Measurements from ENCODE around the gene SLC7A14. TPM values are rescaled to one million over a fixed set of nuclear protein-coding genes. Genes with fewer than 3 reads are reported as not detected.

The SLC7A14 gene
- total RNA-seq, 1 donor from 2014 or later, result not detected

- H3K36me3 ChIP-seq, result no peaks in the 10 kb centered on the region
- H3K9me3 Mint-ChIP-seq, result no peaks in the 10 kb centered on the region
- H2AFZ ChIP-seq (replicated peaks), result no peak overlapping the region
- no peak overlapping the region for H3K27ac ChIP-seq
- H3K9ac ChIP-seq, result no peak overlapping the region
- H3K4me3 ChIP-seq, result no peak overlapping the region
- H3K4me1 ChIP-seq, result no peaks in the 10 kb centered on the region
- no peaks in the 10 kb centered on the region for H3F3A ChIP-seq (ENCODE audit: low read depth)
- peaks cover 4% of the 10 kb centered on the region for H3K27me3 Mint-ChIP-seq (ENCODE audit: insufficient read depth, low read depth)
- no peaks in the 10 kb centered on the region for H4K20me1 ChIP-seq (ENCODE audit: low read depth)
- TF ChIP-seq, protein P1, sequence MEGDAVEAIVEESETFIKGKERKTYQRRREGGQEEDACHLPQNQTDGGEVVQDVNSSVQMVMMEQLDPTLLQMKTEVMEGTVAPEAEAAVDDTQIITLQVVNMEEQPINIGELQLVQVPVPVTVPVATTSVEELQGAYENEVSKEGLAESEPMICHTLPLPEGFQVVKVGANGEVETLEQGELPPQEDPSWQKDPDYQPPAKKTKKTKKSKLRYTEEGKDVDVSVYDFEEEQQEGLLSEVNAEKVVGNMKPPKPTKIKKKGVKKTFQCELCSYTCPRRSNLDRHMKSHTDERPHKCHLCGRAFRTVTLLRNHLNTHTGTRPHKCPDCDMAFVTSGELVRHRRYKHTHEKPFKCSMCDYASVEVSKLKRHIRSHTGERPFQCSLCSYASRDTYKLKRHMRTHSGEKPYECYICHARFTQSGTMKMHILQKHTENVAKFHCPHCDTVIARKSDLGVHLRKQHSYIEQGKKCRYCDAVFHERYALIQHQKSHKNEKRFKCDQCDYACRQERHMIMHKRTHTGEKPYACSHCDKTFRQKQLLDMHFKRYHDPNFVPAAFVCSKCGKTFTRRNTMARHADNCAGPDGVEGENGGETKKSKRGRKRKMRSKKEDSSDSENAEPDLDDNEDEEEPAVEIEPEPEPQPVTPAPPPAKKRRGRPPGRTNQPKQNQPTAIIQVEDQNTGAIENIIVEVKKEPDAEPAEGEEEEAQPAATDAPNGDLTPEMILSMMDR (IDR thresholded peaks at IDR 0.05), result no peak
- TF ChIP-seq EZH2phosphoT487 (IDR thresholded peaks at IDR 0.05) (no peak), EZH2 (IDR thresholded peaks at IDR 0.05) (no peak)
- no peak overlapping the region for H3K27ac Mint-ChIP-seq
- no peaks in the 10 kb centered on the region for H3K27me3 ChIP-seq
- DNase-seq (ENCODE audit: low spot score), result no peak
- H3K4me1 Mint-ChIP-seq, result peaks cover 7% of the 10 kb centered on the region
- no peak overlapping the region for H3K4me2 ChIP-seq
- no peaks in the 10 kb centered on the region for H3K36me3 Mint-ChIP-seq
- H3K79me2 ChIP-seq (ENCODE audit: low read depth), result no peaks in the 10 kb centered on the region
- H3K4me3 Mint-ChIP-seq, result no peak overlapping the region
- no peaks in the 10 kb centered on the region for H3K9me3 ChIP-seq (ENCODE audit: low read depth)
Measured at GRCh38 chr3:170528726-170529125, 57.1 kb downstream of the SLC7A14 start.

DNA sequence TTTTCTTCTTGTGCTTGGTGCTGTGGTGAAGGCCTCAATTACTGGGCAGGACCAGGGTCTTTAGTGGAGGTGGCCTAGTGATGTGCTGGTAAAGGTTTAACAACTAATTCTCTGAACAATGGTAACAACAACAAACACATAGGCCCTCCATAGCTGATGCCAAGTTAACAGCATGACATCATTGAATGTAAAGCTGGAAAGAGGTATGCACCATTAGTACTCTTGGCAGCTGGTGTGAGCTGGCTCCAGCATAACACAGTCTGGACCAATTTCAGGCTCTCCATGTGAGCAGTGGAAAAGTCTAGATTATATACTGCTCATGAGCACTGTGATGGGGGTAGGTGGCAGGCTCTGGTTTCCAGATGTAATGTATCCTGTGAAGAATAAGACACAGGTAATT lies 61.8 kb downstream of the SLC7A14 start:
- no peak for TF ChIP-seq EZH2phosphoT487 (IDR thresholded peaks at IDR 0.05)
- no peak for TF ChIP-seq EZH2 (IDR thresholded peaks at IDR 0.05)
- H3K36me3 ChIP-seq, result no peaks in the 10 kb centered on the region

GRCh38 chr3:170523248-170523647 lies 62.6 kb downstream of the SLC7A14 start:
- Histone ChIP-seq H3K27me3 (no peaks in the 10 kb centered on the region), H3K27ac (no peak overlapping the region), H3F3A (ENCODE audit: low read depth) (no peaks in the 10 kb centered on the region), H4K20me1 (ENCODE audit: low read depth) (no peaks in the 10 kb centered on the region), H3K4me2 (no peak overlapping the region), H3K4me1 (no peaks in the 10 kb centered on the region), H3K9me3 (ENCODE audit: low read depth) (no peaks in the 10 kb centered on the region), H3K9ac (no peak overlapping the region), H2AFZ (replicated peaks) (no peak overlapping the region), H3K79me2 (ENCODE audit: low read depth) (no peaks in the 10 kb centered on the region), H3K36me3 (no peaks in the 10 kb centered on the region), H3K4me3 (no peak overlapping the region)
- H3K36me3 Mint-ChIP-seq, result no peaks in the 10 kb centered on the region
- TF ChIP-seq, protein P1 (IDR thresholded peaks at IDR 0.05), result no peak
- TF ChIP-seq EZH2 (IDR thresholded peaks at IDR 0.05) (no peak), EZH2phosphoT487 (IDR thresholded peaks at IDR 0.05) (no peak)
- H3K27ac Mint-ChIP-seq, result no peak overlapping the region
- peaks cover 5% of the 10 kb centered on the region for H3K4me1 Mint-ChIP-seq
- DNase-seq (ENCODE audit: low spot score), result no peak
- H3K4me3 Mint-ChIP-seq, result no peak overlapping the region
- H3K9me3 Mint-ChIP-seq, result no peaks in the 10 kb centered on the region
- peaks cover 2% of the 10 kb centered on the region for H3K27me3 Mint-ChIP-seq (ENCODE audit: insufficient read depth, low read depth)

More for the DNA sequence above, 61.8 kb downstream of the SLC7A14 start:
- no peak for DNase-seq (ENCODE audit: low spot score)
- H3K9me3 Mint-ChIP-seq, result no peaks in the 10 kb centered on the region
- Histone ChIP-seq H4K20me1 (ENCODE audit: low read depth) (no peaks in the 10 kb centered on the region), H3K4me2 (no peak overlapping the region), H3K9me3 (ENCODE audit: low read depth) (no peaks in the 10 kb centered on the region), H2AFZ (replicated peaks) (no peak overlapping the region), H3F3A (ENCODE audit: low read depth) (no peaks in the 10 kb centered on the region), H3K9ac (no peak overlapping the region), H3K79me2 (ENCODE audit: low read depth) (no peaks in the 10 kb centered on the region), H3K4me3 (no peak overlapping the region), H3K27ac (no peak overlapping the region), H3K4me1 (no peaks in the 10 kb centered on the region), H3K27me3 (no peaks in the 10 kb centered on the region)
- peaks cover 2% of the 10 kb centered on the region for H3K27me3 Mint-ChIP-seq (ENCODE audit: insufficient read depth, low read depth)
- H3K4me3 Mint-ChIP-seq, result no peak overlapping the region
- H3K36me3 Mint-ChIP-seq, result no peaks in the 10 kb centered on the region
- H3K27ac Mint-ChIP-seq, result no peak overlapping the region
- peaks cover 5% of the 10 kb centered on the region for H3K4me1 Mint-ChIP-seq

DNA sequence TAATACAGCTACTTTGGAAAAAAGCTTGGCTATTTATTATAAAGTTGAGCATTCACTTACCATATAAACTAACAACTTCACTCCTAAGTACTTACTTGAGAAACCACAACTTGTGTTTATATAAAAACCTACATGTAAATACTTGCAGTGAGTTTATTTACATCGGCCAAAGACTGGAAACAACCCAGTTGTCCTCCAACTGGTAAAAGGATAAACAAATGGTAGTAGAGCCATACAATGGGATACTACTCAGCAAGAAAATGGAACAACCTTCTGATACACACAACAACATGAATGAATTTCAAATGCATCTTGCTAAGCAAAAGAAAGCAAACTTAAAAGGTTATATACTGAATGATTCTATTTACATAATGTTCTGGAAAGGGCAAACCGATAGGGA lies 63.7 kb downstream of the SLC7A14 start:
- H3K36me3 Mint-ChIP-seq, result no peaks in the 10 kb centered on the region
- H3K4me3 Mint-ChIP-seq, result no peak overlapping the region

More for the DNA sequence above, 63.7 kb downstream of the SLC7A14 start:
- H3K27ac ChIP-seq, result no peak overlapping the region
- H3K9me3 ChIP-seq (ENCODE audit: low read depth), result no peaks in the 10 kb centered on the region
- no peak overlapping the region for H2AFZ ChIP-seq (replicated peaks)
- no peaks in the 10 kb centered on the region for H3K27me3 ChIP-seq
- Mint-ChIP-seq H3K4me1 (peaks cover 11% of the 10 kb centered on the region), H3K27ac (no peak overlapping the region), H3K27me3 (ENCODE audit: insufficient read depth, low read depth) (peaks cover 2% of the 10 kb centered on the region), H3K9me3 (no peaks in the 10 kb centered on the region)
- H3K36me3 ChIP-seq, result no peaks in the 10 kb centered on the region
- DNase-seq (ENCODE audit: low spot score), result no peak
- no peaks in the 10 kb centered on the region for H3K4me1 ChIP-seq
- H4K20me1 ChIP-seq (ENCODE audit: low read depth), result no peaks in the 10 kb centered on the region
- H3F3A ChIP-seq (ENCODE audit: low read depth), result no peaks in the 10 kb centered on the region
- H3K79me2 ChIP-seq (ENCODE audit: low read depth), result no peaks in the 10 kb centered on the region
- TF ChIP-seq, protein P1 (IDR thresholded peaks at IDR 0.05), result no peak
- TF ChIP-seq EZH2 (IDR thresholded peaks at IDR 0.05), result no peak
- TF ChIP-seq EZH2phosphoT487 (IDR thresholded peaks at IDR 0.05), result no peak
- no peak overlapping the region for H3K9ac ChIP-seq
- no peak overlapping the region for H3K4me2 ChIP-seq
- no peak overlapping the region for H3K4me3 ChIP-seq

Measured in neural progenitor cell (in vitro differentiated cells).